Activated CD8-positive, alpha-beta memory T cell treated with anti-CD3 and anti-CD28 coated beads for 4 hours (primary cell): ENCODE results near the gene DLG2.

Experiments
- DNase-seq, 2 donors: peaks; one replicate each; pipeline ENCODE4 v3.0.0-alpha.2; 2020; ENCODE audit warnings: low read depth in 2 of 2

The DLG2 gene

GRCh38 chr11:83574519-83574918 lies 2052.6 kb downstream of the DLG2 start:
- no peak for DNase-seq

GRCh38 chr11:83572581-83573496 lies 2054.3 kb downstream of the DLG2 start:
- no peak for DNase-seq

- DNase-seq, result no peak
These were observed 2055.8 kb downstream of the DLG2 start for GRCh38 chr11:83571302-83571701.

DNA sequence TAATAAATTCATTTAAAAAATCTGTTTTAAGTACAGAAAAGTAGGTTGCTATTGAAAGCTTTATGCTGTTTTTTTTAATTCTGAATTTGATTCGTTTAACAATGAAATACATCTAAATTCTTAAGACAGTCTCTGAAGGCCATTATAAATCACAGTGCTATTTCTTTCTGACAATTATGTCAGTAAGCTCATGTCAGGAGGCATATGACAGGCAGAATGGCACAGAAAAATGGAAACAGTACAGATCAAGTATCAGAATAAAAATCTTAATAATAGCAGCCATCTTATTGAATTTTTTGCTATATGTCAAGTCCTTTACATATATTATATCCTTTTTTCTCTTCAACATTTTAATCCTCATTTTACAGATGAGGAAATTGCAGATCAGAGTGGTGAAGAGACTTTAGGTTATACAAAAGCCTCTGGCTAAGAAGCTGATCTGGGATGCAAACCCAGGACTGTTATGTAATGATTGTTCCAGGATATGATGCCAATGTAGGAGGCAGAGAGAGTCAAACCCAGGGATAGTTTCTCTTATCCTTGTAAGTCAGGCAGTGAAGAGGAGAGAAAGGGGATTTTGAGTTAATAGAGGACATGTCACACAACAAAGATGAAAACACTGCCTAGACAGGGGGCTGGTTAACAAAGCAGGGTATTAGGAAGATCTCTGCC lies 2057.9 kb downstream of the DLG2 start:
- DNase-seq, result no peak

DNA sequence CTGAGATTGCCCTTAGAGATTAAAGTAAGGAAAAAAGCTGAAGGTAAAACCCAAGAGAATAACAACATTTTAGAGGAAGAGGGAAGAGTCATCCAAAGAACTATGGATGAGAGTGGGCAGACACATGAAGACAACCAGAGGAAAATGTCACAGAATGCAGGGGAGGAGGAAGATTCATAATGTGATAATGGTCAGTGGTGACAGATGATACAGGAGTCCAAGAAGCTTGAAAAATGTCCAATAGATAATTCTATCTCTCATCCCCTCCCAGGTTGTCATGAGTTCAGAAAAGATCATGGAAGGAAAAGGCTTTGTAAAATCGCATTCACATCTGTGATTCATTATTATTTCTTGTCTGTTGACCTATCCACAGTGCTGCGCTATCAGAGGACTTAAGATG lies 2058.6 kb downstream of the DLG2 start:
- no peak for DNase-seq

GRCh38 chr11:83566950-83567349 lies 2060.2 kb downstream of the DLG2 start:
- no peak for DNase-seq

- no peak for DNase-seq
These were observed 2062.3 kb downstream of the DLG2 start for GRCh38 chr11:83564870-83565269.

DNA sequence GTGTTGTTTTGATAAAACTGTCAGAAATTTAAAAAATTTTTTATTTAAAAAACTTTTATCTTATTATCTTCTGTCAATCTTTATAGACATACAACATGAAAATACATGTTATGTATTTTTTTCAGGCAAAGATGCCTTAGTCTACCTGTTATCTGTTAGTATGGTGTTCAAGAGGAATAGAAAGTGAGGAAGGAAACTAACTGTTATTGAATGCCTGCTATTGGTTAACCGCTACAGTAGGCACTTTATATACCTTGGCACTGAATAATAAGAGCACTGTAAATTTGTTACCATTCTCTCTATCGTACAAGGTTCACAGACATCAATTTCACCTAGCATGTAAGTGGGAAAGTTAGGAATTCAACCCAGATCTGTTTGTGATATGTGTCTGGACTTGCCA lies 2068.9 kb downstream of the DLG2 start:
- no peak for DNase-seq

- no peak for DNase-seq
These were observed 2069.5 kb downstream of the DLG2 start for GRCh38 chr11:83557653-83558052.

DNA sequence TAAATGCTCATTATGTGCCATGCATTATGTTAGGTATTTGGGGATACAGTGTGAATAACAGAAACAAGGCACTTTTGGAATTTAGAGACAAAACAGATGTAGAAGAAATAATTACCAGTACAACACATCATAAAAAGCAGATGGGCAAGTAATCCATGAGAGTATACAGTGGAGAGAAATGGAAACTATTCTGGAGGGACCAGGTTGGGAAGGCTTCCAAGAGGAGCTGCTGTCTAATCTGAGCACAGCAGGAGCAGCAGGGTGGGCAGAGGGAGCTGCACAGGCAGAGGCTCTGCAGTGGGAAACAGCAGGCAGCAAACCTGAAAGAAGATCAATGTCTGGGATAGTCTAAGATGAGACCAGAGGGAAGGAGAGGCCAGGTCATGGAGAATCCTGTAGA lies 2072.3 kb downstream of the DLG2 start:
- no peak for DNase-seq

- no peak for DNase-seq
These were observed 2077.0 kb downstream of the DLG2 start for GRCh38 chr11:83549984-83550667.

DNA sequence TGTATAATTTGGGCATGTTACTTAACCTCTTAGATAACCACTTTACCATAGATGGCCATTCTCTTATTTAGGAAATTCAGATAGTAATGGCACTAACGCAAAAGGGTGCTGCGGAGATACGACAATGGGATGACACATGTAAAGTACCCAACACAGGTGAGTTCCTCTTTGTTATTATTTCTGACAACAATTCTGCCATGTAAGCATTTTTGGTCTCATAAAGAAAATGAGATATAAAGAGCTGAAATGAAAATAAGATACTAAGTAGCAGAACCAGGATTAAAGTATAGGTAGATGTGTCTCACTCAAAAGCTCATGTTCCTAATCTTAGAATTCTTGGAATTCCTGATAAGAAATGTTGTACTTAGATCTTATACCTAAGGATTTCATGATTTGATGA lies 2080.8 kb downstream of the DLG2 start:
- no peak for DNase-seq

- DNase-seq, result no peak
These were observed 2081.5 kb downstream of the DLG2 start for GRCh38 chr11:83545494-83546260.

DNA sequence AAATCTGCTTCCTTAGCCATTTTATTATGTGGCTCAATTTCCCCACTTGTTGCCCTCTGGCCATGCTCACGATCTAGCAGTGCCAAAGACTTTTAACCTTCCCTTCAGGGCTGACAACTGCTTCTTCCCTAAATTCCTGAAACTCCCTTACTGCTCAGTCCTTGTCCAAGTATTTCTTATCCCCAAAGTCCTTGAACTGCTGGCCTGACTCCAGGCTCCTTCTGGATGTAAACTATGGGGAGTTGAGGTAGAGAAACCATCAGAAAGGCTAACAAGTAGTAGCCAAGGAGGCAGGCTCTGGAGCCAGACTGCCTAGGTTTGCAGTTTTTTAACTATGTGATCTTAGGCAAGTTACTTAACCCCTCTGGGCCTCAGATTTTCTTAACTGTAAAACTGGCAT lies 2082.3 kb downstream of the DLG2 start:
- DNase-seq, result no peak

DNA sequence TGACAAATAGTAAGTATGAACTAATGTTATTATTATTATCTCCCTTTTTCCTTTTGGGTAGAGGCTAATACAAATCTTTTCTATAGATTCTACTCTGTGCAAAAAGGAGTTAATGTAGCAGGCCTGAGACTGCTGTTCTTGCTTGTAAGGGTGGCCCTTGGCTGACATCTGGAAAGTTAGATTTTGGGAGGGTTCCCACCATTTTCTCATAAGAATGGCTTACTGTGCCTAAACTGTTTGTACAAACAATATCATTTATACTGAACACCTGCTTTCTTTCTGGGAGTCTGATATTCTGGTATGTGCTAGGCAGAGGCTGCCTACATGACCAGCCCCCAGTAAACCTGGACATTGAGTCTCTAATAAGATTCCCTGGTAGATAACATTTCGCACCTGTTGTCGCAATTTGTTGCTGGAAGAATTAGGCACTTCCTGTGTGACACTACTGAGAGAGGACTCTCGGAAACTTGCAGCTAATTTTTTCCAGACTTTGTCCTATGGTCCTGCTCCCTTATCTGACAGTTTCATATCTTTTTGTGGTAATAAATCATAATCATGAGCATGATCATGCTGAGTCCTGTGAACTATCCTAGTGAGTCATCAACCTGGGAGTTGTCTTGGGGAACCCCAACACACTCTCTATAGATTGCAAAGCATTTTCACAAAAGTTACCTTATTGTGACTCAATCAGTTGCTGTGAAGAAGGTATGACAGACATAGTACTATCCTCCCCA lies 2083.3 kb downstream of the DLG2 start:
- DNase-seq, result no peak

GRCh38 chr11:83542861-83543260 lies 2084.3 kb downstream of the DLG2 start:
- DNase-seq, result no peak

- DNase-seq, result no peak
These were observed 2086.4 kb downstream of the DLG2 start for GRCh38 chr11:83540728-83541127.

DNA sequence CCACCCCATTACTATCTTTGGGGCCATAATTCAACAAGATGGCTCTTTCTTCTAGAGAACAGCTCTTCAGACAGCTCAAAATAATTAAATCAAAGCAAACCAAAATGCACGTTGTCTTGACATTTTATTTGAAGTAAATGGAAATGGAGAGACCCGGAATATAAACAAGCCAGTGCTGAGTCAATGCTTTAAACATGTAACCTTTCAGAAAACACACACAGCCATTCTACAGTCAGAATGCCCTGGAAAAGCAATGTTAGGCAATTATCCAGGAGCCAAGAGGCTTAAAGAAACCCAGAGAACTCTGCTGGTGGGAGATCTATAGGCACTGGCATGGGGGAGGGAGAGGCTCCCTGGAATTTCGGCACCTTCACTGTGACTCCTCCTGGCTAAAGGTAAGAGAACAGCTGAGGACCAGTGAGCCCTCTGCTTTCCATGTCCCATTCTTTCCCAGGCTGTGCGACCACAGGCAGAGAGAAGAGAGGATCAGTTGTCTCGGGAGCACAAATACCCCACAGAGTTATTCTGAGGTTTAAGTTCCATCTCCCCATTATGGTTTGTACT lies 2086.9 kb downstream of the DLG2 start:
- no peak for DNase-seq

- no peak for DNase-seq
These were observed 2088.9 kb downstream of the DLG2 start for GRCh38 chr11:83538286-83538685.

GRCh38 chr11:83537131-83537610 lies 2090.0 kb downstream of the DLG2 start:
- no peak for DNase-seq

- DNase-seq, result no peak
These were observed 2094.0 kb downstream of the DLG2 start for GRCh38 chr11:83533166-83533565.
